Upper lobe of left lung (tissue), 4 donors: ENCODE results near the gene NTF4.

ENCODE experiments used
- POLR2A ChIP-seq, 4 donors: fragments of 450-650 bp; IDR thresholded peaks; one replicate each; pipeline ENCODE4 v1.5.1; 2016 to 2017; ENCODE audit warnings: antibody characterized with exemption in 4 of 4, mild to moderate bottlenecking in 2 of 4
- TF ChIP-seq, protein P1 (sequence below), 6 experiments: fragments of 450-650 bp in 4 of 6; fragments of 200-600 bp in 2 of 6; sonication (generic) in 2 of 6; IDR thresholded peaks; one replicate each; pipeline ENCODE4 v1.5.1; 2016 to 2019; ENCODE audit warnings: antibody characterized with exemption in 6 of 6

DNA sequence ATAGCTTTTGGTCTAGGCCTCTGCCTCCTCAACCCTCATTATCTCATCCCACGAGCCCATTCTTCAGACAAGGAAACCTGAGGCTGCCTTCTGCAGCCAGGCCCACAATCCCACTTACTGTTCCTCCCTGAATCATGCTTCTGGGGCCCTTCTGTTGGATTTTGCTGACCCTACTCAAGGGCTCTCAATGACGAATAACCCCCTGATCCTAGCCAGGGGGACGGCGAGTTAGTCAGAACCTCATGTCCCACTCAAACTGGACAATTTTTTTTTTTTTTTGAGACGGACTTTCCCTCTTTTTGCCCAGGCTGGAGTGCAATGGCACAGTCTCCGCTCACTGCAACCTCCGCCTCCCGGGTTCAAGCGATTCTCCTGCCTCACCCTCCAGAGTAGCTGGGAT, 42.5 kb downstream of the NTF4 start:
- TF ChIP-seq, protein P1, sequence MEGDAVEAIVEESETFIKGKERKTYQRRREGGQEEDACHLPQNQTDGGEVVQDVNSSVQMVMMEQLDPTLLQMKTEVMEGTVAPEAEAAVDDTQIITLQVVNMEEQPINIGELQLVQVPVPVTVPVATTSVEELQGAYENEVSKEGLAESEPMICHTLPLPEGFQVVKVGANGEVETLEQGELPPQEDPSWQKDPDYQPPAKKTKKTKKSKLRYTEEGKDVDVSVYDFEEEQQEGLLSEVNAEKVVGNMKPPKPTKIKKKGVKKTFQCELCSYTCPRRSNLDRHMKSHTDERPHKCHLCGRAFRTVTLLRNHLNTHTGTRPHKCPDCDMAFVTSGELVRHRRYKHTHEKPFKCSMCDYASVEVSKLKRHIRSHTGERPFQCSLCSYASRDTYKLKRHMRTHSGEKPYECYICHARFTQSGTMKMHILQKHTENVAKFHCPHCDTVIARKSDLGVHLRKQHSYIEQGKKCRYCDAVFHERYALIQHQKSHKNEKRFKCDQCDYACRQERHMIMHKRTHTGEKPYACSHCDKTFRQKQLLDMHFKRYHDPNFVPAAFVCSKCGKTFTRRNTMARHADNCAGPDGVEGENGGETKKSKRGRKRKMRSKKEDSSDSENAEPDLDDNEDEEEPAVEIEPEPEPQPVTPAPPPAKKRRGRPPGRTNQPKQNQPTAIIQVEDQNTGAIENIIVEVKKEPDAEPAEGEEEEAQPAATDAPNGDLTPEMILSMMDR (IDR thresholded peaks at IDR 0.05), result no peak
- TF ChIP-seq POLR2A (IDR thresholded peaks at IDR 0.05), result no peak
